HEK293 (cell line): ENCODE measurements around the gene USP44.
"Not testable (repeated sequence)": the region's sequence is repeated elsewhere in the genome, so short reads cannot be mapped to it uniquely, and the experiment has no call there.

Experiments
- CTCF ChIA-PET: fragments of 350-600 bp; formaldehyde crosslinking; extraction: SDS; loops from one replicate; lab custom pipeline; 2021; ENCODE audit warnings: antibody characterized with exemption; lab: Yijun Ruan, JAX
- POLR2A ChIA-PET: fragments of 300-600 bp; formaldehyde crosslinking; extraction: SDS; loops from one replicate; lab custom pipeline; 2020; ENCODE audit warnings: antibody characterized with exemption, inconsistent platforms; lab: Yijun Ruan, JAX
- H3K27ac ChIP-seq: fragments of 200-500 bp; sonication (Bioruptor generic); 2 replicates; pipeline ENCODE4 v1.5.1; 2014; ENCODE audit warnings: low read depth, low read length, control low read depth, inconsistent platforms; ENCODE audit errors: extremely low read depth
- H3K36me3 ChIP-seq, 2 experiments: fragments of 200-500 bp in 1 of 2; sonication (Bioruptor generic) in 1 of 2; 1 replicate in 1 of 2; 2 replicates in 1 of 2; pipeline ENCODE4 v1.5.1; 2014 to 2017; ENCODE audit warnings: inconsistent platforms in 2 of 2, low read length in 2 of 2; ENCODE audit not compliant: control insufficient read depth in 2 of 2, insufficient read depth in 1 of 2
- H3K4me1 ChIP-seq: fragments of 200-500 bp; sonication (Bioruptor generic); 2 replicates; pipeline ENCODE4 v1.5.1; 2014; ENCODE audit warnings: mild to moderate bottlenecking, low read length, inconsistent platforms; ENCODE audit not compliant: control insufficient read depth, insufficient read depth
- H3K4me3 ChIP-seq: 2 replicates; pipeline ENCODE4 v1.5.1; 2011; ENCODE audit warnings: low read depth, mild to moderate bottlenecking, control low read depth, low read length, moderate library complexity
- H3K9me3 ChIP-seq: fragments of 200-500 bp; sonication (Bioruptor generic); 2 replicates; pipeline ENCODE4 v1.5.1; 2014; ENCODE audit warnings: low read depth, low read length, inconsistent platforms; ENCODE audit not compliant: control insufficient read depth, insufficient read depth
- HOXD13 ChIP-seq: sonication (generic); formaldehyde crosslinking; IDR thresholded peaks from 2 replicates; pipeline ENCODE4 v1.8.0; 2022; ENCODE audit warnings: missing genetic modification reagents, borderline replicate concordance
- IKZF3 ChIP-seq: fragments of 450-650 bp; IDR thresholded peaks from 2 replicates; pipeline ENCODE4 v1.5.0; 2018; ENCODE audit warnings: missing biosample characterization, mild to moderate bottlenecking, missing genetic modification characterization, moderate library complexity
- KLF10 ChIP-seq: fragments of 450-650 bp; IDR thresholded peaks from 2 replicates; pipeline ENCODE4 v1.5.1; 2018; ENCODE audit warnings: missing biosample characterization, mild to moderate bottlenecking, missing genetic modification characterization
- OSR2 ChIP-seq: fragments of 450-650 bp; formaldehyde crosslinking; IDR thresholded peaks from 2 replicates; pipeline ENCODE4 v1.5.1; 2016; ENCODE audit warnings: missing biosample characterization, missing genetic modification characterization
- PRDM1 ChIP-seq: fragments of 450-650 bp; formaldehyde crosslinking; IDR thresholded peaks from 2 replicates; pipeline ENCODE4; 2016; ENCODE audit warnings: missing biosample characterization, missing genetic modification characterization
- SETDB1 ChIP-seq: IDR thresholded peaks from one replicate; pipeline ENCODE4 v1.6.1; 2017; ENCODE audit warnings: mild to moderate bottlenecking, low read length, moderate library complexity, mixed read lengths; ENCODE audit not compliant: insufficient read length
- TRIM28 ChIP-seq: IDR thresholded peaks from 2 replicates; pipeline ENCODE4 v1.6.1; 2011; ENCODE audit warnings: low read length, control low read depth, borderline replicate concordance
- YY1 ChIP-seq: fragments of 450-650 bp; formaldehyde crosslinking; IDR thresholded peaks from 2 replicates; pipeline ENCODE4 v1.5.1; 2018; ENCODE audit warnings: missing biosample characterization, missing genetic modification characterization
- ZBTB8A ChIP-seq: fragments of 450-650 bp; formaldehyde crosslinking; IDR thresholded peaks from 2 replicates; pipeline ENCODE4 v1.5.1; 2016; ENCODE audit warnings: missing biosample characterization, missing genetic modification characterization
- ZNF121 ChIP-seq: fragments of 450-650 bp; formaldehyde crosslinking; IDR thresholded peaks from 2 replicates; pipeline ENCODE4 v1.5.1; 2016; ENCODE audit warnings: missing biosample characterization, missing genetic modification characterization
- ZNF169 ChIP-seq: fragments of 450-650 bp; formaldehyde crosslinking; IDR thresholded peaks from 2 replicates; pipeline ENCODE4 v1.5.1; 2016; ENCODE audit warnings: missing biosample characterization, missing genetic modification characterization
- ZNF184 ChIP-seq: fragments of 450-650 bp; IDR thresholded peaks from 2 replicates; pipeline ENCODE4 v1.5.1; 2018; ENCODE audit warnings: missing biosample characterization, mild to moderate bottlenecking, missing genetic modification characterization
- ZNF221 ChIP-seq: fragments of 450-650 bp; formaldehyde crosslinking; IDR thresholded peaks from 2 replicates; pipeline ENCODE4 v1.5.1; 2017; ENCODE audit warnings: missing biosample characterization, missing genetic modification characterization, borderline replicate concordance
- ZNF48 ChIP-seq: fragments of 450-650 bp; formaldehyde crosslinking; IDR thresholded peaks from 2 replicates; pipeline ENCODE4 v1.5.1; 2016; ENCODE audit warnings: missing biosample characterization, missing genetic modification characterization
- ZNF501 ChIP-seq: fragments of 450-650 bp; formaldehyde crosslinking; IDR thresholded peaks from 2 replicates; pipeline ENCODE4 v1.5.1; 2016; ENCODE audit warnings: missing biosample characterization, missing genetic modification characterization
- ZNF548 ChIP-seq: fragments of 450-650 bp; formaldehyde crosslinking; IDR thresholded peaks from 2 replicates; pipeline ENCODE4 v1.5.1; 2016; ENCODE audit warnings: missing biosample characterization, missing genetic modification characterization
- ZNF654 ChIP-seq: fragments of 450-650 bp; formaldehyde crosslinking; IDR thresholded peaks from 2 replicates; pipeline ENCODE4 v1.5.1; 2016; ENCODE audit warnings: low read depth, missing biosample characterization, missing genetic modification characterization
- ZNF785 ChIP-seq: fragments of 450-650 bp; formaldehyde crosslinking; IDR thresholded peaks from 2 replicates; pipeline ENCODE4 v1.5.1; 2016; ENCODE audit warnings: missing biosample characterization, missing genetic modification characterization
- ZNF837 ChIP-seq: fragments of 450-650 bp; formaldehyde crosslinking; IDR thresholded peaks from 2 replicates; pipeline ENCODE4 v1.5.1; 2016; ENCODE audit warnings: missing biosample characterization, missing genetic modification characterization
- ZNF843 ChIP-seq: fragments of 450-650 bp; formaldehyde crosslinking; IDR thresholded peaks from 2 replicates; pipeline ENCODE4 v1.5.1; 2016; ENCODE audit warnings: missing biosample characterization, missing genetic modification characterization
- ZXDB ChIP-seq: fragments of 450-650 bp; formaldehyde crosslinking; IDR thresholded peaks from 2 replicates; pipeline ENCODE4 v1.5.1; 2016; ENCODE audit warnings: missing biosample characterization, missing genetic modification characterization
- TF ChIP-seq, protein P1 (sequence below): fragments of 450-650 bp; formaldehyde crosslinking; IDR thresholded peaks from 2 replicates; pipeline ENCODE4 v1.5.1; 2016; ENCODE audit warnings: missing biosample characterization, missing genetic modification characterization
- TF ChIP-seq, protein P2 (sequence below): fragments of 450-650 bp; formaldehyde crosslinking; IDR thresholded peaks from 2 replicates; pipeline ENCODE4 v1.5.1; 2016; ENCODE audit warnings: missing biosample characterization, missing genetic modification characterization
- TF ChIP-seq, protein P3 (sequence below): fragments of 450-650 bp; formaldehyde crosslinking; IDR thresholded peaks from 2 replicates; pipeline ENCODE4 v1.5.1; 2017; ENCODE audit warnings: missing biosample characterization, missing genetic modification characterization
- TF ChIP-seq, protein P4 (sequence below): fragments of 450-650 bp; formaldehyde crosslinking; IDR thresholded peaks from 2 replicates; pipeline ENCODE4 v1.5.1; 2016; ENCODE audit warnings: missing biosample characterization, missing genetic modification characterization
- TF ChIP-seq, protein P5 (sequence below): IDR thresholded peaks from 2 replicates; pipeline ENCODE4 v1.6.1; 2011; ENCODE audit warnings: mild to moderate bottlenecking, low read depth, low read length, borderline replicate concordance

USP44 gene

DNA sequence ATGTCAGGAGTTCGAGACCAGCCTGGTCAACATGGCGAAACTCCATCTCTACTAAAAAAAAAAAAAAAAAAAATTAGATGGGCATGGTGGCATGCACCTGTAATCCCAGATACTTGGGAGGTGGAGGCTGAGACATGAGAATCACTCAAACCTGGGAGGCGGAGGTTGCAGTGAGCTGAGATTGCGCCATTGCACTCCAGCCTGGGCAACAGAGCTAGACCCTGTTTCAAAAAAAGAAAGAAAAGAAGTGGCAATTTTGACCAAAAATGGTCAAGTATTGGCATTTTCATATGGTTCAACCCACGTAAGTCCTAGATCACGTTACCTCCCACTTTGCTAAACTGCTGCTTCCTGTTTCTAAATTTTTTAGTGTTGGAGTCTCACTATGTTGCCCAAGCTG is 68.7 kb downstream of the USP44 start:
- H3K9me3 ChIP-seq, H3K4me3 ChIP-seq, H3K27ac ChIP-seq: not testable (repeated sequence)
- TF ChIP-seq ZNF121 (tag by site-specific recombination): peak; percentile 77
- H3K4me1 ChIP-seq: peaks cover 11% of the 10 kb centered on the region
- ChIA-PET CTCF (interaction anchor here (0.7 kb wide), 1 partner anchor 311 kb away, joined by 3 read pairs; no protein-coding TSS in a partner anchor), POLR2A (interaction anchor here (0.7 kb wide), 1 partner anchor 25 kb away, joined by 3 read pairs; no protein-coding TSS in a partner anchor)
- H3K36me3 ChIP-seq: peaks cover 36 to 83% of the 10 kb centered on the region in 2 experiments

DNA sequence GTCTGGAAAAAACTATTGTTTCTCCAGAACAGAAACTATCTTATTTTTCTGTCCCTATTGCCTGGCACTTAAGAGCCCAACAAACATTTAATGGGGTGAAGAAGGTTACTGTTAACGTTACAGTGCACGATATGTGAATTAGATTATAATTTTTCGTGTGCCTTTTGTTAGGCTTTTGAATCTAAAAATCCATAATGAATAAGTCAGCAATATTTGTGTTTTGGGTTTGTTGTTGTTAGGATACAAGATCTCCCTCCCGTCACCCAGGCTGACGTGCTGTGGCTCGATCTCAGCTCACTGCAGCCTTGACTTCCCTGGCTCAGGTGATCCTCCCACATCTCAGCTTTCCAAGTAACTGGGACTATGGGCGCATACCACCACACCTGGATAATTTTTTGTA is 69.4 kb downstream of the USP44 start:
- Histone ChIP-seq H3K36me3 (peaks cover 33 to 84% of the 10 kb centered on the region in 2 experiments), H3K4me1 (peaks cover 11% of the 10 kb centered on the region), H3K4me3 (no peak overlapping the region), H3K9me3 (no peaks in the 10 kb centered on the region)
- CTCF ChIA-PET: no interaction called here
- POLR2A ChIA-PET: no interaction called here
- TF ChIP-seq YY1 (tag by site-specific recombination) (no peak), ZNF221 (no peak), ZNF843 (no peak), ZNF501 (no peak), ZNF654 (tag by site-specific recombination) (no peak), OSR2 (tag by site-specific recombination) (no peak), ZNF785 (tag by site-specific recombination) (no peak), ZNF184 (tag by site-specific recombination) (no peak), ZXDB (tag by site-specific recombination) (no peak), SETDB1 (no peak), ZNF548 (tag by site-specific recombination) (no peak)
- TF ChIP-seq, protein P1, sequence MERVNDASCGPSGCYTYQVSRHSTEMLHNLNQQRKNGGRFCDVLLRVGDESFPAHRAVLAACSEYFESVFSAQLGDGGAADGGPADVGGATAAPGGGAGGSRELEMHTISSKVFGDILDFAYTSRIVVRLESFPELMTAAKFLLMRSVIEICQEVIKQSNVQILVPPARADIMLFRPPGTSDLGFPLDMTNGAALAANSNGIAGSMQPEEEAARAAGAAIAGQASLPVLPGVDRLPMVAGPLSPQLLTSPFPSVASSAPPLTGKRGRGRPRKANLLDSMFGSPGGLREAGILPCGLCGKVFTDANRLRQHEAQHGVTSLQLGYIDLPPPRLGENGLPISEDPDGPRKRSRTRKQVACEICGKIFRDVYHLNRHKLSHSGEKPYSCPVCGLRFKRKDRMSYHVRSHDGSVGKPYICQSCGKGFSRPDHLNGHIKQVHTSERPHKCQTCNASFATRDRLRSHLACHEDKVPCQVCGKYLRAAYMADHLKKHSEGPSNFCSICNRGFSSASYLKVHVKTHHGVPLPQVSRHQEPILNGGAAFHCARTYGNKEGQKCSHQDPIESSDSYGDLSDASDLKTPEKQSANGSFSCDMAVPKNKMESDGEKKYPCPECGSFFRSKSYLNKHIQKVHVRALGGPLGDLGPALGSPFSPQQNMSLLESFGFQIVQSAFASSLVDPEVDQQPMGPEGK (tag by site-specific recombination): no peak
- TF ChIP-seq, protein P2, sequence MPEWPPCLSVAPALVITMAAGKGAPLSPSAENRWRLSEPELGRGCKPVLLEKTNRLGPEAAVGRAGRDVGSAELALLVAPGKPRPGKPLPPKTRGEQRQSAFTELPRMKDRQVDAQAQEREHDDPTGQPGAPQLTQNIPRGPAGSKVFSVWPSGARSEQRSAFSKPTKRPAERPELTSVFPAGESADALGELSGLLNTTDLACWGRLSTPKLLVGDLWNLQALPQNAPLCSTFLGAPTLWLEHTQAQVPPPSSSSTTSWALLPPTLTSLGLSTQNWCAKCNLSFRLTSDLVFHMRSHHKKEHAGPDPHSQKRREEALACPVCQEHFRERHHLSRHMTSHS (tag by site-specific recombination): no peak
- TF ChIP-seq, all 188 proteins: peak for 0
- H3K27ac ChIP-seq: no peak overlapping the region

DNA sequence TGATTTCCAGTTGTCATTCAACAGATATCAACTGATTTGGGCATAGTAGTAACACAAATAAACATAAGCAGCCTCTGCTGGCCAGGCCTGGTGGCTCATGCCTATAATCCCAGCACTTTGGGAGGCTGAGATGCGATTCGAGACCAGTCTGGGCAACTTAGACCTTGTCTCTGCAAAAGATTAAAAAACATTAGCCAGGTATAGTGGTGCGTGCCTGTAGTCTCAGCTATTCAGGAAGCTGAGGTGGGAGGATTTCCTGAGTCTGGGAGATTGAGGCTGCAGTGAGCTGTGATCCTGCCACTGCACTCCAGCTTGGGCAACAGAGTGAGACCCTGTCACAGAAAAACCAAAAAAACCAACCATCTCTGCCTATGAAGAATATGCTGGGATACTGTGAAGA is 70.2 kb downstream of the USP44 start:
- TF ChIP-seq OSR2 (tag by site-specific recombination) (no peak), PRDM1 (tag by site-specific recombination) (no peak), ZNF837 (tag by site-specific recombination) (no peak), TRIM28 (no peak), ZNF169 (tag by site-specific recombination) (no peak), ZNF48 (tag by site-specific recombination) (no peak), KLF10 (no peak), ZBTB8A (no peak), HOXD13 (CRISPR knock-in tag) (no peak), IKZF3 (tag by site-specific recombination) (no peak)
- TF ChIP-seq, protein P3, sequence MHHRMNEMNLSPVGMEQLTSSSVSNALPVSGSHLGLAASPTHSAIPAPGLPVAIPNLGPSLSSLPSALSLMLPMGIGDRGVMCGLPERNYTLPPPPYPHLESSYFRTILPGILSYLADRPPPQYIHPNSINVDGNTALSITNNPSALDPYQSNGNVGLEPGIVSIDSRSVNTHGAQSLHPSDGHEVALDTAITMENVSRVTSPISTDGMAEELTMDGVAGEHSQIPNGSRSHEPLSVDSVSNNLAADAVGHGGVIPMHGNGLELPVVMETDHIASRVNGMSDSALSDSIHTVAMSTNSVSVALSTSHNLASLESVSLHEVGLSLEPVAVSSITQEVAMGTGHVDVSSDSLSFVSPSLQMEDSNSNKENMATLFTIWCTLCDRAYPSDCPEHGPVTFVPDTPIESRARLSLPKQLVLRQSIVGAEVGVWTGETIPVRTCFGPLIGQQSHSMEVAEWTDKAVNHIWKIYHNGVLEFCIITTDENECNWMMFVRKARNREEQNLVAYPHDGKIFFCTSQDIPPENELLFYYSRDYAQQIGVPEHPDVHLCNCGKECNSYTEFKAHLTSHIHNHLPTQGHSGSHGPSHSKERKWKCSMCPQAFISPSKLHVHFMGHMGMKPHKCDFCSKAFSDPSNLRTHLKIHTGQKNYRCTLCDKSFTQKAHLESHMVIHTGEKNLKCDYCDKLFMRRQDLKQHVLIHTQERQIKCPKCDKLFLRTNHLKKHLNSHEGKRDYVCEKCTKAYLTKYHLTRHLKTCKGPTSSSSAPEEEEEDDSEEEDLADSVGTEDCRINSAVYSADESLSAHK: no peak
- TF ChIP-seq, protein P4, sequence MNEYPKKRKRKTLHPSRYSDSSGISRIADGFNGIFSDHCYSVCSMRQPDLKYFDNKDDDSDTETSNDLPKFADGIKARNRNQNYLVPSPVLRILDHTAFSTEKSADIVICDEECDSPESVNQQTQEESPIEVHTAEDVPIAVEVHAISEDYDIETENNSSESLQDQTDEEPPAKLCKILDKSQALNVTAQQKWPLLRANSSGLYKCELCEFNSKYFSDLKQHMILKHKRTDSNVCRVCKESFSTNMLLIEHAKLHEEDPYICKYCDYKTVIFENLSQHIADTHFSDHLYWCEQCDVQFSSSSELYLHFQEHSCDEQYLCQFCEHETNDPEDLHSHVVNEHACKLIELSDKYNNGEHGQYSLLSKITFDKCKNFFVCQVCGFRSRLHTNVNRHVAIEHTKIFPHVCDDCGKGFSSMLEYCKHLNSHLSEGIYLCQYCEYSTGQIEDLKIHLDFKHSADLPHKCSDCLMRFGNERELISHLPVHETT: no peak
- TF ChIP-seq, protein P5, sequence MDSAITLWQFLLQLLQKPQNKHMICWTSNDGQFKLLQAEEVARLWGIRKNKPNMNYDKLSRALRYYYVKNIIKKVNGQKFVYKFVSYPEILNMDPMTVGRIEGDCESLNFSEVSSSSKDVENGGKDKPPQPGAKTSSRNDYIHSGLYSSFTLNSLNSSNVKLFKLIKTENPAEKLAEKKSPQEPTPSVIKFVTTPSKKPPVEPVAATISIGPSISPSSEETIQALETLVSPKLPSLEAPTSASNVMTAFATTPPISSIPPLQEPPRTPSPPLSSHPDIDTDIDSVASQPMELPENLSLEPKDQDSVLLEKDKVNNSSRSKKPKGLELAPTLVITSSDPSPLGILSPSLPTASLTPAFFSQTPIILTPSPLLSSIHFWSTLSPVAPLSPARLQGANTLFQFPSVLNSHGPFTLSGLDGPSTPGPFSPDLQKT: no peak
- TF ChIP-seq, all 188 proteins: peak for 0
- POLR2A ChIA-PET: no interaction called here
- Histone ChIP-seq H3K4me1 (peaks cover 11% of the 10 kb centered on the region), H3K9me3 (no peaks in the 10 kb centered on the region), H3K4me3 (no peak overlapping the region), H3K27ac (no peak overlapping the region), H3K36me3 (peaks cover 33 to 84% of the 10 kb centered on the region in 2 experiments)
- CTCF ChIA-PET: no interaction called here
